Liver (tissue), 3 donors: ENCODE data around the gene CHST13.

Experiments used
- EGR1 ChIP-seq, 2 donors: IDR thresholded peaks; 2 replicates each; pipeline ENCODE4 v1.6.1; 2016 to 2018; ENCODE audit warnings: antibody characterized with exemption in 2 of 2, low read depth in 2 of 2
- FOXA1 ChIP-seq: IDR thresholded peaks from 2 replicates; pipeline ENCODE4 v1.6.1; 2016; ENCODE audit warnings: antibody characterized with exemption
- FOXA2 ChIP-seq: IDR thresholded peaks from 2 replicates; pipeline ENCODE4 v1.6.1; 2016; ENCODE audit warnings: antibody characterized with exemption
- HNF4A ChIP-seq, 2 donors: conservative IDR thresholded peaks; 2 replicates each; pipeline ENCODE4 v1.6.1; 2016; ENCODE audit warnings: antibody characterized with exemption in 2 of 2, mild to moderate bottlenecking in 2 of 2
- JUND ChIP-seq, 2 donors: IDR thresholded peaks; 2 replicates each; pipeline ENCODE4 v1.6.1; 2016; ENCODE audit warnings: antibody characterized with exemption in 2 of 2
- RAD21 ChIP-seq, 2 donors: IDR thresholded peaks; 2 replicates each; pipeline ENCODE4 v1.6.1; 2016; ENCODE audit warnings: antibody characterized with exemption in 2 of 2, mild to moderate bottlenecking in 2 of 2
- SP1 ChIP-seq: IDR thresholded peaks from 2 replicates; pipeline ENCODE4 v1.6.1; 2018; ENCODE audit warnings: antibody characterized with exemption, mild to moderate bottlenecking
- TAF1 ChIP-seq: conservative IDR thresholded peaks from 2 replicates; pipeline ENCODE4 v1.6.1; 2016; ENCODE audit warnings: antibody characterized with exemption, mild to moderate bottlenecking
- YY1 ChIP-seq: IDR thresholded peaks from 2 replicates; pipeline ENCODE4 v1.6.1; 2016; ENCODE audit warnings: antibody characterized with exemption, mild to moderate bottlenecking
- TF ChIP-seq, protein P1 (sequence below): fragments of 150-350 bp; IDR thresholded peaks from 2 replicates; pipeline ENCODE4 v1.5.1; 2017; ENCODE audit warnings: improper control_type of control experiment, low read depth, low read length; ENCODE audit not compliant: missing input control
- TF ChIP-seq, protein P2 (sequence below): IDR thresholded peaks from 2 replicates; pipeline ENCODE4 v1.6.1; 2016; ENCODE audit warnings: antibody characterized with exemption, mild to moderate bottlenecking
- TF ChIP-seq, protein P3 (sequence below): IDR thresholded peaks from 2 replicates; pipeline ENCODE4 v1.6.1; 2016; ENCODE audit warnings: antibody characterized with exemption
- TF ChIP-seq, protein P4 (sequence below): IDR thresholded peaks from 2 replicates; pipeline ENCODE4 v1.6.1; 2016; ENCODE audit warnings: antibody characterized with exemption
- donor health status: healthy.
- donor health status: healthy.

DNA sequence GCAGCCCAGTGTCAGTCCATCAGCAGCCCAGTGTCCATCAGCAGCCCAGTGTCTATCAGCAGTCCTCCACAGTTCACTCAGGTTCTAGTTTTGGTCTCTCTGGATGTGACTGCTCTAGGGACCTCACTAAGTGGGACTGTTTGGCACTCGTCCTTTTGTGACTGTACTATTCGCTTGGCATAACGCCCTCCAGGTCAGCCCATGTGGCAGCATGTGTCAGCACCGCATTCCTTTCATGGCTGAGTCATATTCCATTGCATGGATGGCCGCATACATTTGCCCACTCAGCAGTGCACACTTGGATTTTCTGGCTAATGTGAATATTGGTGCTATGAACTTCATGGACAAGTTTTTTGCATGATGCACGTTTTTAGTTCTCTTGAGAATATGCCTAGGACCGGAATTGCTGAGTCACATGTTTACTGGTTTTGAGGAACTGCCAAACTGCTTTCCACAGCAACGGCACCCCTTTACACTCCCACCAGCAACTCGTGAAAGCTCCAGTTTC is 16.4 kb downstream of the CHST13 start:
- TF ChIP-seq, protein P1, sequence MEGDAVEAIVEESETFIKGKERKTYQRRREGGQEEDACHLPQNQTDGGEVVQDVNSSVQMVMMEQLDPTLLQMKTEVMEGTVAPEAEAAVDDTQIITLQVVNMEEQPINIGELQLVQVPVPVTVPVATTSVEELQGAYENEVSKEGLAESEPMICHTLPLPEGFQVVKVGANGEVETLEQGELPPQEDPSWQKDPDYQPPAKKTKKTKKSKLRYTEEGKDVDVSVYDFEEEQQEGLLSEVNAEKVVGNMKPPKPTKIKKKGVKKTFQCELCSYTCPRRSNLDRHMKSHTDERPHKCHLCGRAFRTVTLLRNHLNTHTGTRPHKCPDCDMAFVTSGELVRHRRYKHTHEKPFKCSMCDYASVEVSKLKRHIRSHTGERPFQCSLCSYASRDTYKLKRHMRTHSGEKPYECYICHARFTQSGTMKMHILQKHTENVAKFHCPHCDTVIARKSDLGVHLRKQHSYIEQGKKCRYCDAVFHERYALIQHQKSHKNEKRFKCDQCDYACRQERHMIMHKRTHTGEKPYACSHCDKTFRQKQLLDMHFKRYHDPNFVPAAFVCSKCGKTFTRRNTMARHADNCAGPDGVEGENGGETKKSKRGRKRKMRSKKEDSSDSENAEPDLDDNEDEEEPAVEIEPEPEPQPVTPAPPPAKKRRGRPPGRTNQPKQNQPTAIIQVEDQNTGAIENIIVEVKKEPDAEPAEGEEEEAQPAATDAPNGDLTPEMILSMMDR: no peak
- TF ChIP-seq YY1 (no peak), SP1 (no peak), FOXA2 (no peak), RAD21 (IDR thresholded peaks at IDR 0.05) (no peak), HNF4A (conservative IDR thresholded peaks at IDR 0.05) (no peak), FOXA1 (no peak), EGR1 (IDR thresholded peaks at IDR 0.05; ENCODE audit: low read depth in 2 of 2) (no peak), TAF1 (no peak), JUND (IDR thresholded peaks at IDR 0.05) (no peak)
- TF ChIP-seq, protein P2, sequence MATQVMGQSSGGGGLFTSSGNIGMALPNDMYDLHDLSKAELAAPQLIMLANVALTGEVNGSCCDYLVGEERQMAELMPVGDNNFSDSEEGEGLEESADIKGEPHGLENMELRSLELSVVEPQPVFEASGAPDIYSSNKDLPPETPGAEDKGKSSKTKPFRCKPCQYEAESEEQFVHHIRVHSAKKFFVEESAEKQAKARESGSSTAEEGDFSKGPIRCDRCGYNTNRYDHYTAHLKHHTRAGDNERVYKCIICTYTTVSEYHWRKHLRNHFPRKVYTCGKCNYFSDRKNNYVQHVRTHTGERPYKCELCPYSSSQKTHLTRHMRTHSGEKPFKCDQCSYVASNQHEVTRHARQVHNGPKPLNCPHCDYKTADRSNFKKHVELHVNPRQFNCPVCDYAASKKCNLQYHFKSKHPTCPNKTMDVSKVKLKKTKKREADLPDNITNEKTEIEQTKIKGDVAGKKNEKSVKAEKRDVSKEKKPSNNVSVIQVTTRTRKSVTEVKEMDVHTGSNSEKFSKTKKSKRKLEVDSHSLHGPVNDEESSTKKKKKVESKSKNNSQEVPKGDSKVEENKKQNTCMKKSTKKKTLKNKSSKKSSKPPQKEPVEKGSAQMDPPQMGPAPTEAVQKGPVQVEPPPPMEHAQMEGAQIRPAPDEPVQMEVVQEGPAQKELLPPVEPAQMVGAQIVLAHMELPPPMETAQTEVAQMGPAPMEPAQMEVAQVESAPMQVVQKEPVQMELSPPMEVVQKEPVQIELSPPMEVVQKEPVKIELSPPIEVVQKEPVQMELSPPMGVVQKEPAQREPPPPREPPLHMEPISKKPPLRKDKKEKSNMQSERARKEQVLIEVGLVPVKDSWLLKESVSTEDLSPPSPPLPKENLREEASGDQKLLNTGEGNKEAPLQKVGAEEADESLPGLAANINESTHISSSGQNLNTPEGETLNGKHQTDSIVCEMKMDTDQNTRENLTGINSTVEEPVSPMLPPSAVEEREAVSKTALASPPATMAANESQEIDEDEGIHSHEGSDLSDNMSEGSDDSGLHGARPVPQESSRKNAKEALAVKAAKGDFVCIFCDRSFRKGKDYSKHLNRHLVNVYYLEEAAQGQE: no peak
- TF ChIP-seq, protein P3, sequence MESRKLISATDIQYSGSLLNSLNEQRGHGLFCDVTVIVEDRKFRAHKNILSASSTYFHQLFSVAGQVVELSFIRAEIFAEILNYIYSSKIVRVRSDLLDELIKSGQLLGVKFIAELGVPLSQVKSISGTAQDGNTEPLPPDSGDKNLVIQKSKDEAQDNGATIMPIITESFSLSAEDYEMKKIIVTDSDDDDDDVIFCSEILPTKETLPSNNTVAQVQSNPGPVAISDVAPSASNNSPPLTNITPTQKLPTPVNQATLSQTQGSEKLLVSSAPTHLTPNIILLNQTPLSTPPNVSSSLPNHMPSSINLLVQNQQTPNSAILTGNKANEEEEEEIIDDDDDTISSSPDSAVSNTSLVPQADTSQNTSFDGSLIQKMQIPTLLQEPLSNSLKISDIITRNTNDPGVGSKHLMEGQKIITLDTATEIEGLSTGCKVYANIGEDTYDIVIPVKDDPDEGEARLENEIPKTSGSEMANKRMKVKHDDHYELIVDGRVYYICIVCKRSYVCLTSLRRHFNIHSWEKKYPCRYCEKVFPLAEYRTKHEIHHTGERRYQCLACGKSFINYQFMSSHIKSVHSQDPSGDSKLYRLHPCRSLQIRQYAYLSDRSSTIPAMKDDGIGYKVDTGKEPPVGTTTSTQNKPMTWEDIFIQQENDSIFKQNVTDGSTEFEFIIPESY: no peak
- TF ChIP-seq, protein P4, sequence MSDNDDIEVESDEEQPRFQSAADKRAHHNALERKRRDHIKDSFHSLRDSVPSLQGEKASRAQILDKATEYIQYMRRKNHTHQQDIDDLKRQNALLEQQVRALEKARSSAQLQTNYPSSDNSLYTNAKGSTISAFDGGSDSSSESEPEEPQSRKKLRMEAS: no peak
